Measurements from ENCODE around the gene PCDHA5.
A peak's percentile ranks its signal among the peaks of the same experiment; 100 is the strongest.

Gene PCDHA5

GRCh38 chr5:140857177-140857986 is 36.0 kb downstream of the PCDHA5 start:
- TF ChIP-seq TCF12 (IDR thresholded peaks at IDR 0.05; ENCODE audit: low read depth) (no peak), TAF1 (IDR thresholded peaks at IDR 0.05; ENCODE audit: low read depth) (no peak), YY1 (IDR thresholded peaks at IDR 0.05; ENCODE audit: low read depth) (no peak), MAX (IDR thresholded peaks at IDR 0.05) (no peak)

GRCh38 chr5:140857987-140858240 is 36.5 kb downstream of the PCDHA5 start:
- TF ChIP-seq TEAD4 (IDR thresholded peaks at IDR 0.05) (no peak), FOXM1 (IDR thresholded peaks at IDR 0.05; ENCODE audit: borderline replicate concordance, low read depth) (no peak), MAX (IDR thresholded peaks at IDR 0.05) (no peak), EP300 (IDR thresholded peaks at IDR 0.05; ENCODE audit: borderline replicate concordance) (no peak)

GRCh38 chr5:140862441-140863295 is 41.3 kb downstream of the PCDHA5 start:
- TF ChIP-seq ZBTB7A (IDR thresholded peaks at IDR 0.05; ENCODE audit: low read depth) (no peak), EGR1 (IDR thresholded peaks at IDR 0.05) (no peak), YY1 (IDR thresholded peaks at IDR 0.05; ENCODE audit: low read depth) (no peak), CREB1 (IDR thresholded peaks at IDR 0.05; ENCODE audit: low read depth) (no peak), TCF12 (IDR thresholded peaks at IDR 0.05; ENCODE audit: low read depth) (no peak), CEBPB (IDR thresholded peaks at IDR 0.05) (no peak), TEAD4 (IDR thresholded peaks at IDR 0.05) (no peak)

GRCh38 chr5:140868721-140869554 is 47.5 kb downstream of the PCDHA5 start, which contains the start of gene PCDHA11:
TSS of gene PCDHA11 (plus strand) at chr5:140868957. CDS start at chr5:140869104, 147 bp downstream.
- TF ChIP-seq TAF1 (IDR thresholded peaks at IDR 0.05; ENCODE audit: low read depth) = no peak
- peak; percentile 44 for TF ChIP-seq RAD21 (IDR thresholded peaks at IDR 0.05; ENCODE audit: low read depth)

GRCh38 chr5:140869555-140869886 is 48.1 kb downstream of the PCDHA5 start:
- no peak for TF ChIP-seq MAX (IDR thresholded peaks at IDR 0.05)
- no peak for TF ChIP-seq EP300 (IDR thresholded peaks at IDR 0.05; ENCODE audit: borderline replicate concordance)
- no peak for TF ChIP-seq CREB1 (IDR thresholded peaks at IDR 0.05; ENCODE audit: low read depth)
- no peak for TF ChIP-seq YY1 (IDR thresholded peaks at IDR 0.05; ENCODE audit: low read depth)
- no peak for TF ChIP-seq RAD21 (IDR thresholded peaks at IDR 0.05; ENCODE audit: low read depth)
- TF ChIP-seq REST (IDR thresholded peaks at IDR 0.05; ENCODE audit: low read depth) = no peak
- no peak for TF ChIP-seq TCF12 (IDR thresholded peaks at IDR 0.05; ENCODE audit: low read depth)
- TF ChIP-seq TAF1 (IDR thresholded peaks at IDR 0.05; ENCODE audit: low read depth) = no peak
- TF ChIP-seq FOXM1 (IDR thresholded peaks at IDR 0.05; ENCODE audit: borderline replicate concordance, low read depth) = no peak
- no peak for TF ChIP-seq USF1 (IDR thresholded peaks at IDR 0.05)
- TF ChIP-seq CEBPB (IDR thresholded peaks at IDR 0.05) = no peak
- TF ChIP-seq NFIC (IDR thresholded peaks at IDR 0.05) = no peak
- TF ChIP-seq TEAD4 (IDR thresholded peaks at IDR 0.05) = no peak

GRCh38 chr5:140870221-140871201 is 49.1 kb downstream of the PCDHA5 start:
- TF ChIP-seq REST (IDR thresholded peaks at IDR 0.05; ENCODE audit: low read depth) (peak; percentile 52; the same call in 1 of the 2 replicates), EGR1 (IDR thresholded peaks at IDR 0.05) (no peak)
